LNCAP (cell line): ENCODE results near the gene OVOL1.

ENCODE experiments used
- CTCF ChIP-seq: fragments of 450-650 bp; IDR thresholded peaks from 2 replicates; pipeline ENCODE4 v1.5.1; 2017; ENCODE audit warnings: mild to moderate bottlenecking

Gene OVOL1

GRCh38 chr11:65745049-65745448, 41.8 kb upstream of the OVOL1 start:
- TF ChIP-seq CTCF = no peak

GRCh38 chr11:65764434-65764833, 22.4 kb upstream of the OVOL1 start:
- TF ChIP-seq CTCF = no peak

GRCh38 chr11:65766535-65766934, 20.3 kb upstream of the OVOL1 start:
- TF ChIP-seq CTCF = no peak

- TF ChIP-seq CTCF = no peak
These were observed 19.5 kb upstream of the OVOL1 start for GRCh38 chr11:65767406-65767805.

GRCh38 chr11:65770951-65771567, 15.8 kb upstream of the OVOL1 start:
- no peak for TF ChIP-seq CTCF

- TF ChIP-seq CTCF = no peak
These were observed 15.2 kb upstream of the OVOL1 start for GRCh38 chr11:65771589-65772112.

- no peak for TF ChIP-seq CTCF
These were observed 13.0 kb upstream of the OVOL1 start for GRCh38 chr11:65773784-65774411.
